ENCODE data around the gene MSRB3. TPM values are rescaled to one million over a fixed set of nuclear protein-coding genes. Genes with fewer than 3 reads are reported as not detected.

Gene MSRB3
- total and polyA plus RNA-seq, 7 donors = 15.4 to 64.1 (median 48.3) TPM

- H3K4me3 ChIP-seq = no peak overlapping the region
- H3K9me3 ChIP-seq = no peaks in the 10 kb centered on the region
- ATAC-seq (peak; percentile 65 to 79 (median 74)), DNase-seq (no peak)
- intact Hi-C loops (cut with DNase I) = no loop called here
- H3K27ac ChIP-seq = no peak overlapping the region
- no peaks in the 10 kb centered on the region for H3K27me3 ChIP-seq (ENCODE audit: insufficient read depth in 3 of 3, low read length in 2 of 3)
- no peaks in the 10 kb centered on the region for H3K36me3 ChIP-seq (ENCODE audit: insufficient read depth in 1 of 2, low read depth in 1 of 2)
- 41 to 48% (median 42%) methylated on average over 3 of the region's 3 CpGs for whole genome bisulfite sequencing, 3 donors
- TF ChIP-seq CTCF (IDR thresholded peaks at IDR 0.05) = peak; percentile 32
- peaks cover 35% of the 10 kb centered on the region for H3K4me1 ChIP-seq
Measured at GRCh38 chr12:65300679-65301349, 22.3 kb downstream of the MSRB3 start.

DNA sequence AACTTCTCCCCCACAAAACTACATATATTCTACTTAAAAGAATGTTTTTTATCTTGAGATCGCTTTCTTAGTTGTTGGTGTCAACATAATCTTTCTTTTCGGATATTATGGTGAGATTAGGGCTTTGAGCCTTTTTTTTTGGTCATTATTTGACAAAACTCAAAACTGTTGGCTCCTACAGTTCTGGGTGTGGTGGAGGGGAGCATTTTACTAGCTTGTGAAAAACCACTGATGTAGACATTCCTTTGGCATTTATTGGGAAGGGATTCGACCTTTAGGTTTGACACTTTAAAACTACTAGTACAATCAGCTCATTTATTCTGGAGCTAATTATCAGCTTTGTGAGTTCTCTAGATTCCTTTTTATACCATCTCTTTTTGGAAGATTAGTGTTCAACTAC is 24.4 kb downstream of the MSRB3 start:
- ATAC-seq (no peak), DNase-seq (no peak)
- peaks cover 47% of the 10 kb centered on the region for H3K4me1 ChIP-seq
- intact Hi-C loops (cut with DNase I) = no loop called here
- H3K27me3 ChIP-seq (ENCODE audit: insufficient read depth in 3 of 3, low read length in 2 of 3) = no peaks in the 10 kb centered on the region
- no peak overlapping the region for H3K27ac ChIP-seq
- WGBS, 3 donors = 80 to 87% (median 83%) methylated on average over 3 of the region's 3 CpGs
- H3K9me3 ChIP-seq = no peaks in the 10 kb centered on the region
- H3K4me3 ChIP-seq = no peak overlapping the region
- TF ChIP-seq CTCF (IDR thresholded peaks at IDR 0.05) = no peak
- no peaks in the 10 kb centered on the region for H3K36me3 ChIP-seq (ENCODE audit: insufficient read depth in 1 of 2, low read depth in 1 of 2)

DNA sequence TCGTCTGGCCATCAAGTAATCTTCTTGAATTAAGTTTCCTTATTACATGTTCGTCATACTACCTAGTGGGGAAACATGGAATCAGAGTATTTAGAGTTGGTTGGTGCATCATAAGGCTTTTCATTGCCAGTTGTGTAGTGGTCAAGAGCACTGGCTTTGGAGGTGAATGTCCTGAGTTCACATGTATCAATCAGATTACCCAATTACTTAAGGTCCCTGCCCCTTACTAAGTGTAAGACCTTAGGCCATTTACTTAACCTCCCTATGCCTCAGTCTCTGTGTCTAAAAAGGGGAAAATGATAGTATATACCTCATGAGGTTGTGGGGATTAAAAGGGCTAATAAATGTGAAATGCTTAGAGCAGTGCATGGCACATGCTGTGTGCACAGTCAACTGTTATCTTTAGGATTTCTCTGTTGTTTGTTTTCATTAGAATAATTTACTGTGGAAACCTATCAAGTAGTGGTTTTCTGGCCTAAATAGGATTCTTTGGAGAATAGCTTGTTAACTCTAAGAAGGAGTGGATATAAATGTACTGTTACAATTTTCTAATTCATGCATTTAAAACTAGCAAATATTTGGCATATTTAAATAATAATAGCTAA is 27.0 kb downstream of the MSRB3 start:
- peaks cover 28% of the 10 kb centered on the region for H3K4me1 ChIP-seq
- H3K36me3 ChIP-seq (ENCODE audit: insufficient read depth in 1 of 2, low read depth in 1 of 2) = peaks cover 0 to 15% of the 10 kb centered on the region in 2 donors
- no peak for DNase-seq
- H3K9me3 ChIP-seq = no peaks in the 10 kb centered on the region
- ATAC-seq = no peak
- no peak for TF ChIP-seq CTCF (IDR thresholded peaks at IDR 0.05)
- intact Hi-C loops (cut with DNase I) = no loop called here
- H3K27ac ChIP-seq = no peak overlapping the region
- 63 to 94% (median 83%) methylated on average over 2 of the region's 2 CpGs for WGBS, 3 donors
- H3K27me3 ChIP-seq (ENCODE audit: insufficient read depth in 3 of 3, low read length in 2 of 3) = no peaks in the 10 kb centered on the region
- no peak overlapping the region for H3K4me3 ChIP-seq

DNA sequence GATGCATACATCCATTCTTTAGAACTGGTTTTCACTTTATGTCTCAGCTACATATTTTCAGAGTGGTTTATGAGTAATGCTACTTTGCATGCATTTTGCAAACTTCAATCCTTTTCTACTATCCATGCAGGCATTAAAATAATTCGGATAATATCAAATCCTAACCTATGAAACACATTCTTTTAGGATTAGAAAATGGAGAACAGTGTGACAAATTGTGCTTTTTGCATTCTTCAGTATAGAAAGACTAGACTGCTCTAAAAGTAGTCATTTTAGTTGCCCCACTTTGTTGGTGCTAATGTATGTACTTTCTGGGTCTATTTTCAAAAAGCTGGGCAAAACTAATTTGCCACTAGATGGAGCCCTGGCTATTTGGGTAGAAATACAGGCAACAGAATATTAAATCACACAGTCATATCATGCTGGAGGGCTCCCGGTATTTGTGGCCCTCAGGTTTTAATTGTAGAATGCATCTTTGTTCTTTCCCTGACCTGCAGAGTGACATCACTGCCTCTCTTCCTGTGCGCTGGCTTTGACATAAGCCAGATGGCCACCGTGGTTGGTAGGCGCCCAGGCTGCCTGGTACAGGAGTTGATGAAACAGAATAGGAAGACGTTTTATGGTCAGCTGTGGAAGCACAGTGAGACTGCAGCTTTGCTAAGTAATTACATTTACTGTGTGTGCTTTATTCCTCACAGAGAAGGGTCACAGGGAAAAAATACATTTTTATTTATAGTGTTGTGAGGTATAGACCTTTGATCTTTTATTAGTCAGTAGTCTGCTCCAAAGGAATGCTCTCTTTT is 28.1 kb downstream of the MSRB3 start:
- TF ChIP-seq CTCF (IDR thresholded peaks at IDR 0.05) = peak; percentile 47
- peaks cover 24% of the 10 kb centered on the region for H3K4me1 ChIP-seq
- 40 to 50% (median 41%) methylated on average over 6 of the region's 6 CpGs for WGBS, 3 donors

More for the DNA sequence above, 28.1 kb downstream of the MSRB3 start:
- Histone ChIP-seq H3K9me3 (no peaks in the 10 kb centered on the region), H3K27ac (no peak overlapping the region), H3K27me3 (ENCODE audit: insufficient read depth in 3 of 3, low read length in 2 of 3) (no peaks in the 10 kb centered on the region), H3K36me3 (ENCODE audit: insufficient read depth in 1 of 2, low read depth in 1 of 2) (peaks cover 0 to 15% of the 10 kb centered on the region in 2 donors), H3K4me3 (no peak overlapping the region)
- DNase-seq (peak in 1 of 2 donors; percentile 15), ATAC-seq (peak; percentile 55 to 78 (median 63))
- intact Hi-C loops (cut with DNase I) = no loop called here
